Endothelial cell of umbilical vein (primary cell): ENCODE results near the gene SLF1.

Experiments used
- EZH2 ChIP-seq: IDR thresholded peaks from 2 replicates; pipeline ENCODE4 v1.6.1; 2012; ENCODE audit warnings: borderline replicate concordance, low read depth, mild to moderate bottlenecking, moderate library complexity, low read length, inconsistent platforms; ENCODE audit not compliant: severe bottlenecking
- FOS ChIP-seq: IDR thresholded peaks from 2 replicates; pipeline ENCODE4 v1.6.1; 2011; ENCODE audit warnings: mild to moderate bottlenecking, low read length, moderate library complexity, borderline replicate concordance; ENCODE audit not compliant: insufficient read depth
- GATA2 ChIP-seq: IDR thresholded peaks from 2 replicates; pipeline ENCODE4 v1.7.0; 2011; ENCODE audit warnings: low read depth, mild to moderate bottlenecking, moderate library complexity, mixed read lengths, low read length; ENCODE audit not compliant: insufficient read length, insufficient read depth
- JUN ChIP-seq: IDR thresholded peaks from 2 replicates; pipeline ENCODE4 v1.6.1; 2011; ENCODE audit warnings: borderline replicate concordance, low read depth; ENCODE audit not compliant: insufficient read length, insufficient read depth
- MAX ChIP-seq: IDR thresholded peaks from 2 replicates; pipeline ENCODE4 v1.6.1; 2011; ENCODE audit not compliant: insufficient read depth, insufficient read length
- MYC ChIP-seq: IDR thresholded peaks from one replicate; pipeline ENCODE4 v1.6.1; 2011; ENCODE audit warnings: mild to moderate bottlenecking, low read depth, low read length
- POLR2A ChIP-seq: IDR thresholded peaks from 2 replicates; pipeline ENCODE4 v1.6.1; 2012; ENCODE audit warnings: low read depth, mild to moderate bottlenecking, control low read depth, low read length
- POLR2AphosphoS5 ChIP-seq: IDR thresholded peaks from 2 replicates; pipeline ENCODE4 v1.6.1; 2012; ENCODE audit warnings: low read depth, mild to moderate bottlenecking, control low read depth, low read length, moderate library complexity; ENCODE audit not compliant: insufficient read depth
- TF ChIP-seq, protein P1 (sequence below), 2 donors: IDR thresholded peaks; 1 replicate in 1 of 2; 2 replicates in 1 of 2; pipeline ENCODE4 v1.5.1; 2011; ENCODE audit warnings: low read length in 2 of 2, mild to moderate bottlenecking in 2 of 2, moderate library complexity in 2 of 2, control low read depth in 1 of 2, inconsistent platforms in 1 of 2, low read depth in 1 of 2; ENCODE audit not compliant: insufficient read depth in 1 of 2; ENCODE audit errors: extremely low read depth in 1 of 2

- TF ChIP-seq POLR2AphosphoS5, result no peak
- no peak for TF ChIP-seq MAX
- TF ChIP-seq, protein P1, sequence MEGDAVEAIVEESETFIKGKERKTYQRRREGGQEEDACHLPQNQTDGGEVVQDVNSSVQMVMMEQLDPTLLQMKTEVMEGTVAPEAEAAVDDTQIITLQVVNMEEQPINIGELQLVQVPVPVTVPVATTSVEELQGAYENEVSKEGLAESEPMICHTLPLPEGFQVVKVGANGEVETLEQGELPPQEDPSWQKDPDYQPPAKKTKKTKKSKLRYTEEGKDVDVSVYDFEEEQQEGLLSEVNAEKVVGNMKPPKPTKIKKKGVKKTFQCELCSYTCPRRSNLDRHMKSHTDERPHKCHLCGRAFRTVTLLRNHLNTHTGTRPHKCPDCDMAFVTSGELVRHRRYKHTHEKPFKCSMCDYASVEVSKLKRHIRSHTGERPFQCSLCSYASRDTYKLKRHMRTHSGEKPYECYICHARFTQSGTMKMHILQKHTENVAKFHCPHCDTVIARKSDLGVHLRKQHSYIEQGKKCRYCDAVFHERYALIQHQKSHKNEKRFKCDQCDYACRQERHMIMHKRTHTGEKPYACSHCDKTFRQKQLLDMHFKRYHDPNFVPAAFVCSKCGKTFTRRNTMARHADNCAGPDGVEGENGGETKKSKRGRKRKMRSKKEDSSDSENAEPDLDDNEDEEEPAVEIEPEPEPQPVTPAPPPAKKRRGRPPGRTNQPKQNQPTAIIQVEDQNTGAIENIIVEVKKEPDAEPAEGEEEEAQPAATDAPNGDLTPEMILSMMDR (IDR thresholded peaks at IDR 0.05; ENCODE audit: extremely low read depth in 1 of 2, insufficient read depth in 1 of 2, low read depth in 1 of 2, low read length in 2 of 2), result no peak
- TF ChIP-seq FOS, result no peak
- TF ChIP-seq POLR2A, result no peak
- TF ChIP-seq MYC, result no peak
- no peak for TF ChIP-seq EZH2
- no peak for TF ChIP-seq GATA2
- TF ChIP-seq JUN, result no peak
Measured at GRCh38 chr5:94731471-94731870, 113.0 kb downstream of the SLF1 start.
